Measurements from ENCODE around the gene ZNF30. TPM values are rescaled to one million over a fixed set of nuclear protein-coding genes. Genes with fewer than 3 reads are reported as not detected.
"Not testable (repeated sequence)": the region's sequence is repeated elsewhere in the genome, so short reads cannot be mapped to it uniquely, and the experiment has no call there.

The ZNF30 gene
- total RNA-seq, 2 experiments from 2014 or later: 2.8 to 3.1 TPM

DNA sequence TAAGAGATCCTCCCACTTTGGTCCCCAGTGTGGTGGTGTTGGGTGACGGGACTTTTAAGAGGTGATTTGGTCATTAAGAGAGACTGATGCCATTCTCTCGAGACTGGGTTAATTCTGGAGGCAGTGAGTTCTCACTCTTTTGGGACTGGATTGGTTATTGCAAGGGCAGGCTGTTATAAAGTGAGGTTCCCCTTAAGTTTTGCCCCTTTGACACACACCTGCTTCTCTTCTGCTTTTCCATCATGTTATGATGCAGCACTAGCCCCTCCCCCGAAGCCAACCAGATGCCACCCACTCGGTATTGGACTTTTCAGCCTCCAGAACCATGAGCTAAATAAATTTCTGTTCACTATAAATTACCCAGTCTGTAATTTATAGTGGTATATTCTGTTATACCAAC, 57.1 kb downstream of the ZNF30 start:
- no peak for DNase-seq
- H3K4me3 Mint-ChIP-seq: no peak overlapping the region
- H3K36me3 Mint-ChIP-seq (ENCODE audit: low read depth): no peaks in the 10 kb centered on the region
- POLR2A ChIA-PET: interaction anchor here (3.1 kb wide), 1 partner anchor 16 kb away, joined by 11 read pairs; the partner anchor contains the start of gene GRAMD1A
- H3K27me3 Mint-ChIP-seq: peaks cover 3% of the 10 kb centered on the region
- H3K9me3 Mint-ChIP-seq: peaks cover 3% of the 10 kb centered on the region
- H3K4me1 Mint-ChIP-seq: peaks cover 16% of the 10 kb centered on the region
- CTCF ChIA-PET: interaction anchor here (0.7 kb wide), 1 partner anchor 434 kb away, joined by 4 read pairs; no protein-coding TSS in a partner anchor
- no peak overlapping the region for H3K27ac Mint-ChIP-seq

- Mint-ChIP-seq H3K27ac (no peak overlapping the region), H3K4me1 (peaks cover 19% of the 10 kb centered on the region), H3K36me3 (ENCODE audit: low read depth) (no peaks in the 10 kb centered on the region), H3K9me3 (peaks cover 3% of the 10 kb centered on the region), H3K27me3 (peaks cover 3% of the 10 kb centered on the region), H3K4me3 (no peak overlapping the region)
- ChIA-PET CTCF (no interaction called here), POLR2A (interaction anchor here (3.1 kb wide), 1 partner anchor 16 kb away, joined by 11 read pairs; the partner anchor contains the start of gene GRAMD1A)
- DNase-seq: no peak
These were observed 57.6 kb downstream of the ZNF30 start for GRCh38 chr19:34984287-34984686.

DNA sequence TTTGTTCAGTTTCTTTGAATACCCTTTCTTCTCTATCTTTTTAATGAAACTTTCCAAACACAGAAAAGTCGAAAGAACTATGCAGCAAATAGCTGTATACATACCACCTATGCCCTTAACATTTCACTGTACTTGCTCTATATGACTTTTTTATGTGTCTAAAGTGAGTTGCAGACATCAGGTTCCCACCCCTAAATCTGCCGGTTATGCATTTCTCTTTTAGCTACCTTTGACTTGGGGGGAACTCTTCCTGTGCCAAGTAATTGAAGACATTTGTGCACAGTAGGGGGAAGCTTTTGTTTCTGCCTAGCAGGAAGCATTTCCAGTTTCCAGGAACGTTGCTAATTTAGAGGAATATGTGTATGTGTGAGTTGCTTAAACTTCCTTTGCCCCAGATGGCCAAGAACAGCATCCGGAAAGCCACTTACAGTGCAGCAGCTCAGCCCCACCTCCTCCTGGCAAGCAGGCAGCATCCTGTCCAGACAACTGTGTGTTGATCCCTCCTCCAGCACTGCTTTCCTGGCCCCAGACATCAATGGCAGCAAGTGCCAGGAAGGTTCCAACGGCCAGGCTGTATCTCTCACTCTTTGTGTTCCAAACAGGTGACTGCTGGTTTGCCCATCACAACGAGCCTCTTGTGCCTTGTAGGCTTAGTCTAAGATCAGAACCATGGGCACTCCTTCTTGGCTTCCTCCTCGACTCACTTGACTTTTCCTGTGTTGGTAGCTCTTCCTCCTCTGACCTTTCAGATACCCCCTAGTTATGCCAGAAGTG, 58.7 kb downstream of the ZNF30 start:
- Mint-ChIP-seq H3K4me1 (peaks cover 23% of the 10 kb centered on the region), H3K27ac (peak overlapping the region; percentile 66), H3K9me3 (peaks cover 3% of the 10 kb centered on the region), H3K27me3 (peaks cover 3% of the 10 kb centered on the region), H3K36me3 (ENCODE audit: low read depth) (no peaks in the 10 kb centered on the region), H3K4me3 (peak overlapping the region; percentile 22)
- DNase-seq: peak; percentile 31
- ChIA-PET POLR2A (interaction anchor here (1.3 to 3.1 kb wide), 2 partner anchors 15 to 22 kb away, joined by 3 to 11 read pairs; partner anchors contain the start of gene GRAMD1A), CTCF (no interaction called here)

GRCh38 chr19:34988119-34988518, 61.4 kb downstream of the ZNF30 start:
- Mint-ChIP-seq H3K27me3 (peaks cover 3% of the 10 kb centered on the region), H3K4me3 (no peak overlapping the region), H3K4me1 (peaks cover 41% of the 10 kb centered on the region), H3K9me3 (peaks cover 3% of the 10 kb centered on the region), H3K36me3 (ENCODE audit: low read depth) (peaks cover 4% of the 10 kb centered on the region), H3K27ac (no peak overlapping the region)
- no peak for DNase-seq
- ChIA-PET CTCF (interaction anchor here (0.8 to 1.0 kb wide), 2 partner anchors 55 to 56 kb away, joined by 3 to 4 read pairs; no protein-coding TSS in a partner anchor), POLR2A (no interaction called here)

- ChIA-PET CTCF (interaction anchor here (1.0 kb wide), 2 partner anchors 16 to 55 kb away, joined by 3 to 4 read pairs; no protein-coding TSS in a partner anchor), POLR2A (interaction anchor here (1.1 kb wide), 1 partner anchor 29 kb away, joined by 3 read pairs; no protein-coding TSS in a partner anchor)
- Mint-ChIP-seq H3K27me3 (peaks cover under 1% of the 10 kb centered on the region), H3K4me1 (peaks cover 40% of the 10 kb centered on the region), H3K4me3 (no peak overlapping the region), H3K9me3 (peaks cover under 1% of the 10 kb centered on the region), H3K27ac (no peak overlapping the region), H3K36me3 (ENCODE audit: low read depth) (peaks cover 7% of the 10 kb centered on the region)
- no peak for DNase-seq
These were observed 62.6 kb downstream of the ZNF30 start for GRCh38 chr19:34989298-34989697.

GRCh38 chr19:34990578-34991192, 64.0 kb downstream of the ZNF30 start:
- CTCF ChIA-PET: interaction anchor here (1.1 kb wide), 1 partner anchor 18 kb away, joined by 3 read pairs; no protein-coding TSS in a partner anchor
- peaks cover 7% of the 10 kb centered on the region for H3K36me3 Mint-ChIP-seq (ENCODE audit: low read depth)
- no peak overlapping the region for H3K4me3 Mint-ChIP-seq
- no peaks in the 10 kb centered on the region for H3K27me3 Mint-ChIP-seq
- no peaks in the 10 kb centered on the region for H3K9me3 Mint-ChIP-seq
- peaks cover 34% of the 10 kb centered on the region for H3K4me1 Mint-ChIP-seq
- no peak for DNase-seq
- POLR2A ChIA-PET: no interaction called here
- H3K27ac Mint-ChIP-seq: no peak overlapping the region

GRCh38 chr19:34991542-34992333, 65.0 kb downstream of the ZNF30 start:
- Mint-ChIP-seq H3K27me3 (no peaks in the 10 kb centered on the region), H3K27ac (peak overlapping the region; percentile 6), H3K9me3 (no peaks in the 10 kb centered on the region), H3K36me3 (ENCODE audit: low read depth) (peaks cover 7% of the 10 kb centered on the region), H3K4me3 (no peak overlapping the region), H3K4me1 (peaks cover 35% of the 10 kb centered on the region)
- ChIA-PET POLR2A (interaction anchor here (0.6 to 1.4 kb wide), 3 partner anchors 9 to 1781 kb away, joined by 3 to 5 read pairs (median 4); partner anchors contain the start of gene ZNF850), CTCF (interaction anchor here (0.9 to 1.1 kb wide), 2 partner anchors 19 to 20 kb away, joined by 3 read pairs; no protein-coding TSS in a partner anchor)
- no peak for DNase-seq

GRCh38 chr19:34992582-34992981, 65.9 kb downstream of the ZNF30 start:
- H3K9me3 Mint-ChIP-seq; H3K4me3 Mint-ChIP-seq; DNase-seq; H3K36me3 Mint-ChIP-seq (ENCODE audit: low read depth); H3K27ac Mint-ChIP-seq; H3K27me3 Mint-ChIP-seq: not testable (repeated sequence)
- POLR2A ChIA-PET: interaction anchor here (0.6 to 1.4 kb wide), 3 partner anchors 9 to 1780 kb away, joined by 3 to 5 read pairs (median 4); partner anchors contain the start of gene ZNF850
- CTCF ChIA-PET: interaction anchor here (0.9 kb wide), 1 partner anchor 20 kb away, joined by 3 read pairs; no protein-coding TSS in a partner anchor
- peaks cover 42% of the 10 kb centered on the region for H3K4me1 Mint-ChIP-seq

DNA sequence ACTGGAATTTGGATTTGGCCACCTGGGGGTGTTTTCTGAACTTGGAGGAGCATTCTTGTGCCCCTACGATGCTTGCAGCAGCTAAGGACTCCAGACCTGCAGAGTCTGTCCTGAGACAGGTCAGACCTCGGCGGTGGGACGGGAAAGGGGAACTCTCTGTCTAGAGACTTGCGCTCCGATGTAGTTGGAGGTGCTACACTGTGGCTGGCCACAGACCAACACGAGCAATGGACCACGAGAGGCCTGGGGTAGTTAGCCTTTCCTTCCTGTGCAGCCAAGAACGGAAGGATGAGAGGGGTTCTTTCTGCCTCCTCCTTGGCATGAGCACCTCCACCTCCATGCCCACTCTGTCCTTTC, 67.6 kb downstream of the ZNF30 start:
- CTCF ChIA-PET: no interaction called here

More for the DNA sequence above, 67.6 kb downstream of the ZNF30 start:
- Mint-ChIP-seq H3K4me1 (peaks cover 51% of the 10 kb centered on the region), H3K36me3 (ENCODE audit: low read depth) (peaks cover 7% of the 10 kb centered on the region), H3K27ac (no peak overlapping the region), H3K4me3 (no peak overlapping the region), H3K27me3 (no peaks in the 10 kb centered on the region), H3K9me3 (no peaks in the 10 kb centered on the region)
- POLR2A ChIA-PET: no interaction called here
- DNase-seq: no peak

Other genes with a start within 250 kb of the ZNF30 start
- gene SCGB2B2, start 249.7 kb upstream of the ZNF30 start, total RNA-seq: under 1 TPM; 0.40 to 0.58 TPM
- 10 to 100 TPM; 18.4 to 20.3 TPM for gene ZNF302, start 249.2 kb upstream of the ZNF30 start, total RNA-seq
- 1 to 10 TPM; 4.2 to 4.7 TPM for gene ZNF181, start 192.7 kb upstream of the ZNF30 start, total RNA-seq
- 1 to 10 TPM; 4.1 to 4.9 TPM for gene ZNF599, start 153.7 kb upstream of the ZNF30 start, total RNA-seq
- 10 to 100 TPM; 18.3 to 18.9 TPM for gene ZNF792, start 37.3 kb downstream of the ZNF30 start, total RNA-seq
- gene GRAMD1A, start 73.4 kb downstream of the ZNF30 start, total RNA-seq: 100 to 1,000 TPM in 1 of 2 experiments, 10 to 100 TPM in 1; 98.2 to 106 TPM
- under 1 TPM; 0.43 to 0.50 TPM for gene SCN1B, start 103.6 kb downstream of the ZNF30 start, total RNA-seq
- gene HPN, start 114.8 kb downstream of the ZNF30 start, total RNA-seq: not detected
- gene FXYD3, start 188.9 kb downstream of the ZNF30 start, total RNA-seq: not detected
- gene LGI4, start 208.2 kb downstream of the ZNF30 start, total RNA-seq: under 1 TPM; 0.55 to 0.68 TPM
- gene FXYD1, start 211.9 kb downstream of the ZNF30 start, total RNA-seq: 1 to 10 TPM; 3.3 to 3.6 TPM
- 1 to 10 TPM; 8.3 to 8.8 TPM for gene FXYD7, start 216.4 kb downstream of the ZNF30 start, total RNA-seq
- 100 to 1,000 TPM; 588 to 589 TPM for gene FXYD5, start 227.8 kb downstream of the ZNF30 start, total RNA-seq